Mesendoderm (in vitro differentiated cells): Measurements from ENCODE around the gene CCL5.

Source experiments
- DNase-seq: peaks from one replicate; pipeline ENCODE4 v3.0.0; 2013
- H2AK5ac ChIP-seq: 2 replicates; pipeline ENCODE4 v1.6.1; 2013; ENCODE audit warnings: low read length, inconsistent platforms
- H2BK120ac ChIP-seq: 2 replicates; pipeline ENCODE4 v1.6.1; 2013; ENCODE audit warnings: low read depth, mild to moderate bottlenecking, low read length, moderate library complexity, mixed read lengths
- H2BK15ac ChIP-seq: replicated peaks from 2 replicates; pipeline ENCODE4 v1.6.1; 2013; ENCODE audit warnings: low read depth, mild to moderate bottlenecking, moderate library complexity
- H2BK5ac ChIP-seq: 2 replicates; pipeline ENCODE4 v1.6.1; 2013; ENCODE audit warnings: low read length, inconsistent platforms
- H3K18ac ChIP-seq: 2 replicates; pipeline ENCODE4 v1.6.1; 2013; ENCODE audit warnings: mild to moderate bottlenecking, low read length, mixed read lengths
- H3K23ac ChIP-seq: one replicate; pipeline ENCODE4 v1.6.1; 2013; ENCODE audit warnings: low read length
- H3K27ac ChIP-seq: 2 replicates; pipeline ENCODE4 v1.5.1; 2013; ENCODE audit warnings: low read depth, mild to moderate bottlenecking, inconsistent platforms, low read length, moderate library complexity
- H3K27me3 ChIP-seq: 2 replicates; pipeline ENCODE4 v1.6.1; 2013; ENCODE audit warnings: low read length, control low read depth, mild to moderate bottlenecking, inconsistent platforms; ENCODE audit not compliant: insufficient read depth, poor library complexity
- H3K36me3 ChIP-seq: 2 replicates; pipeline ENCODE4 v1.6.1; 2013; ENCODE audit warnings: low read length, inconsistent platforms; ENCODE audit not compliant: control insufficient read depth, insufficient read depth
- H3K4ac ChIP-seq: one replicate; pipeline ENCODE4 v1.6.1; 2013; ENCODE audit warnings: low read depth, mild to moderate bottlenecking, low read length, moderate library complexity
- H3K4me1 ChIP-seq: 2 replicates; pipeline ENCODE4 v1.6.1; 2013; ENCODE audit warnings: low read depth, low read length, inconsistent platforms; ENCODE audit not compliant: control insufficient read depth
- H3K4me2 ChIP-seq: 2 replicates; pipeline ENCODE4 v1.6.1; 2013; ENCODE audit warnings: low read length
- H3K4me3 ChIP-seq: 2 replicates; pipeline ENCODE4 v1.5.1; 2013; ENCODE audit warnings: mild to moderate bottlenecking, low read length
- H3K56ac ChIP-seq: one replicate; pipeline ENCODE4 v1.6.1; 2013; ENCODE audit warnings: low read length
- H3K79me1 ChIP-seq: 2 replicates; pipeline ENCODE4 v1.6.1; 2013; ENCODE audit warnings: low read length, inconsistent platforms
- H3K79me2 ChIP-seq: 2 replicates; pipeline ENCODE4 v1.6.1; 2013; ENCODE audit warnings: mild to moderate bottlenecking, low read length; ENCODE audit not compliant: control insufficient read depth, insufficient read depth
- H3K9ac ChIP-seq: 2 replicates; pipeline ENCODE4 v1.6.1; 2013; ENCODE audit warnings: low read length, inconsistent platforms
- H4K5ac ChIP-seq: one replicate; pipeline ENCODE4 v1.6.1; 2013; ENCODE audit warnings: low read length
- H4K8ac ChIP-seq: one replicate; pipeline ENCODE4 v1.6.1; 2013; ENCODE audit warnings: low read depth, mild to moderate bottlenecking, control low read depth, low read length, moderate library complexity
- WGBS: extraction: QIAGEN DNeasy Blood & Tissue Kit; methylation state at CpG from one replicate; pipeline ENCODE4 v1.1.7; 2013; ENCODE audit warnings: low lambda C conversion rate, missing lambda C conversion rate; ENCODE audit not compliant: insufficient coverage; ENCODE audit errors: extremely low coverage; 5-methylcytosine and 5-hydroxymethylcytosine counted together

CCL5 gene

GRCh38 chr17:35877345-35878029, 2.7 kb downstream of the CCL5 start:
- H3K79me1 ChIP-seq = no peaks in the 10 kb centered on the region
- H3K23ac ChIP-seq = no peak overlapping the region
- H2AK5ac ChIP-seq = no peak overlapping the region
- no peaks in the 10 kb centered on the region for H3K79me2 ChIP-seq
- H3K36me3 ChIP-seq = no peaks in the 10 kb centered on the region
- no peaks in the 10 kb centered on the region for H3K4me1 ChIP-seq
- DNase-seq = no peak
- no peak overlapping the region for H2BK15ac ChIP-seq
- no peak overlapping the region for H4K8ac ChIP-seq
- no peak overlapping the region for H2BK5ac ChIP-seq
- H3K27ac ChIP-seq = no peak overlapping the region
- H3K9ac ChIP-seq = no peak overlapping the region
- H3K27me3 ChIP-seq = no peaks in the 10 kb centered on the region
- H4K5ac ChIP-seq = no peak overlapping the region
- H2BK120ac ChIP-seq = no peak overlapping the region
- H3K56ac ChIP-seq = no peak overlapping the region
- H3K18ac ChIP-seq = no peak overlapping the region
- no peak overlapping the region for H3K4ac ChIP-seq
- no peak overlapping the region for H3K4me2 ChIP-seq
- H3K4me3 ChIP-seq = no peak overlapping the region

GRCh38 chr17:35876534-35876933, 3.6 kb downstream of the CCL5 start:
- Histone ChIP-seq H3K27ac (no peak overlapping the region), H3K56ac (no peak overlapping the region), H3K18ac (no peak overlapping the region), H3K4me1 (no peaks in the 10 kb centered on the region), H4K5ac (no peak overlapping the region), H3K36me3 (no peaks in the 10 kb centered on the region), H2BK5ac (no peak overlapping the region), H3K4me2 (no peak overlapping the region), H2BK120ac (no peak overlapping the region), H3K79me2 (no peaks in the 10 kb centered on the region), H3K4me3 (no peak overlapping the region), H3K27me3 (no peaks in the 10 kb centered on the region), H4K8ac (no peak overlapping the region), H3K9ac (no peak overlapping the region), H2BK15ac (no peak overlapping the region), H3K4ac (no peak overlapping the region), H3K23ac (no peak overlapping the region), H2AK5ac (no peak overlapping the region), H3K79me1 (no peaks in the 10 kb centered on the region)
- no CpG with 5 or more reads among the region's 3 CpGs for WGBS
- no peak for DNase-seq

GRCh38 chr17:35875800-35876139, 4.4 kb downstream of the CCL5 start:
- Histone ChIP-seq H3K9ac (no peak overlapping the region), H2BK5ac (no peak overlapping the region), H4K5ac (no peak overlapping the region), H3K79me2 (no peaks in the 10 kb centered on the region), H3K23ac (no peak overlapping the region), H3K4ac (no peak overlapping the region), H3K79me1 (no peaks in the 10 kb centered on the region), H3K4me3 (no peak overlapping the region), H3K4me2 (no peak overlapping the region), H2BK15ac (no peak overlapping the region), H3K36me3 (no peaks in the 10 kb centered on the region), H2AK5ac (no peak overlapping the region), H3K27me3 (no peaks in the 10 kb centered on the region), H3K27ac (no peak overlapping the region), H3K4me1 (no peaks in the 10 kb centered on the region), H2BK120ac (no peak overlapping the region), H4K8ac (no peak overlapping the region), H3K18ac (no peak overlapping the region), H3K56ac (no peak overlapping the region)
- no CpG with 5 or more reads among the region's 3 CpGs for WGBS
- no peak for DNase-seq

- WGBS = no CpG with 5 or more reads among the region's 5 CpGs
- no peaks in the 10 kb centered on the region for H3K36me3 ChIP-seq
These were observed 4.9 kb downstream of the CCL5 start for GRCh38 chr17:35875072-35875799.

GRCh38 chr17:35872196-35872980, 7.8 kb downstream of the CCL5 start:
- Histone ChIP-seq H3K4me1 (no peaks in the 10 kb centered on the region), H3K36me3 (no peaks in the 10 kb centered on the region), H2BK15ac (no peak overlapping the region), H3K79me1 (no peaks in the 10 kb centered on the region), H2AK5ac (no peak overlapping the region), H3K9ac (no peak overlapping the region), H3K27me3 (no peaks in the 10 kb centered on the region), H3K18ac (no peak overlapping the region), H3K4ac (no peak overlapping the region), H3K27ac (no peak overlapping the region), H3K56ac (no peak overlapping the region), H4K8ac (no peak overlapping the region), H3K79me2 (no peaks in the 10 kb centered on the region), H3K23ac (no peak overlapping the region), H3K4me3 (no peak overlapping the region), H3K4me2 (no peak overlapping the region), H2BK120ac (no peak overlapping the region), H2BK5ac (no peak overlapping the region), H4K5ac (no peak overlapping the region)
- 100% methylated on average over 1 of the region's 12 CpGs for WGBS
- DNase-seq = no peak

More at GRCh38 chr17:35875072-35875799, 4.9 kb downstream of the CCL5 start:
- DNase-seq = no peak
- Histone ChIP-seq H3K27me3 (no peaks in the 10 kb centered on the region), H4K5ac (no peak overlapping the region), H3K4me3 (no peak overlapping the region), H3K18ac (no peak overlapping the region), H3K4ac (no peak overlapping the region), H3K9ac (no peak overlapping the region), H3K23ac (no peak overlapping the region), H3K4me1 (no peaks in the 10 kb centered on the region), H4K8ac (no peak overlapping the region), H2BK5ac (no peak overlapping the region), H2AK5ac (no peak overlapping the region), H3K4me2 (no peak overlapping the region), H3K79me1 (no peaks in the 10 kb centered on the region), H3K79me2 (no peaks in the 10 kb centered on the region), H3K56ac (no peak overlapping the region), H3K27ac (no peak overlapping the region), H2BK120ac (no peak overlapping the region), H2BK15ac (no peak overlapping the region)
